NCI-H774 (cell line): ENCODE measurements around the gene CGGBP1.

Experiments used
- DNase-seq: peaks from one replicate; lab custom pipeline; 2025; lab: John Stamatoyannopoulos, UW

The CGGBP1 gene, protein sequence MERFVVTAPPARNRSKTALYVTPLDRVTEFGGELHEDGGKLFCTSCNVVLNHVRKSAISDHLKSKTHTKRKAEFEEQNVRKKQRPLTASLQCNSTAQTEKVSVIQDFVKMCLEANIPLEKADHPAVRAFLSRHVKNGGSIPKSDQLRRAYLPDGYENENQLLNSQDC

DNA sequence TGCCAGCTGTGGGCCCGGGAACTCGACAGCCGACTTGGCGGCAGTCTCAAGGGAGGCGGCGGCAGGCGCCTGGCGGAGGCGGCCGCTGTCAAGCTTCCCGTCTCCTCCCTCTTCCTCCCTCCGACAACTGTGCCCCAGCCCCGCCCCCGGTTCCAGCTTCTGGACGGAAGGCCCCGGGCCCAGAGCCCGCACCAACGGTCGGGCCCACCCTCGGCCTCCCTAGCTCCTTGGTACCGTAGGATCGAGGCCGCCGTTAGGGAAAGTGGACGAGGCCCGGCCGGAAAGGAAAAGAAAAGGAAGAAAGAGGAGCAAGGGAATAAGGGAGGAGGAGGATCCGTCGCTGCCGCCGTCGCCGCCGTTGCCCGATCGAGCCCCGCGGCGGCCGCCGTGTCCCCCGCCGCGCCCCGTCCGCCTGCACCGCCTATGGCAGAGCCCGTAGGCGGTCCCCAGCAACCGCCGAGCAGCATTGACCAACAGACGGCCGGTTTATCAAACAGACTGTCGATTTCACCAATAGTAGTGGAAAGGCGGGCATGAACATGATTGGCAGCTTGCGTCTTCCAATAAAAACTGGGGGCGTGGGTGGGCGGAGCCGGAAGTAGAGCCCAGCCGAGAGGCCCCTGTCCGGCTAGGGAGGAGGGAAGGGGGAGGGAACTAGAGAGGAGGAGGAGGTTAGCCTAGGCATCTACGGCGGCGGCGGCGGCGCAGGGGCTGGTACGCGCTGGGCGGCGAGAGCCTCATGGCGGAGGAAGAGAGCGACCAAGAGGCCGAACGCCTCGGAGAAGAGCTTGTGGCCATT lies at the start of gene CGGBP1, which contains the start of gene ZNF654:
Gene CGGBP1, minus strand, starts transcription at position 425 of the 799 bp plus-strand sequence. CDS start 3,029 bp downstream, outside the sequence.
Gene ZNF654, plus strand, starts transcription at position 675 of the 799 bp plus-strand sequence. Its CDS starts 65 bp downstream, at position 740.
- peak; percentile 86 for DNase-seq

DNA sequence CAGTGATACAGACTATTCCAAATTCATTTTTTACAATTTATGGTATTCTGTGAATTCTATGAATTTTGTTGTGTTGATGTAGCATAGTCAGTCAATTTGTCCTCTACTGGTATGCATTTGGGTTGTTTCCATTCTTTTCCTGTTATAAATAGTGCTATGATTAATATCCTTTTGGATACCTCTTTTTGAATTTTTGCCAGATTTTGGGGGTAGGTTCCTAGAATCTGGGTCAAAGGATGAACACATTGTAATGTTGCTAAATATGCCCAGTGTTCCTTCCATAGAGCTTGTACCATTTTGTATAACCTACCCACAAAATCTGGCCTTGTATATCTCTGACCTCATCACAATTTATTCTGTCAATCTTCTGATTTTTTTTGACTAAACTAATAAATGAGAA lies 46.5 kb upstream of the CGGBP1 start:
- no peak for DNase-seq

DNA sequence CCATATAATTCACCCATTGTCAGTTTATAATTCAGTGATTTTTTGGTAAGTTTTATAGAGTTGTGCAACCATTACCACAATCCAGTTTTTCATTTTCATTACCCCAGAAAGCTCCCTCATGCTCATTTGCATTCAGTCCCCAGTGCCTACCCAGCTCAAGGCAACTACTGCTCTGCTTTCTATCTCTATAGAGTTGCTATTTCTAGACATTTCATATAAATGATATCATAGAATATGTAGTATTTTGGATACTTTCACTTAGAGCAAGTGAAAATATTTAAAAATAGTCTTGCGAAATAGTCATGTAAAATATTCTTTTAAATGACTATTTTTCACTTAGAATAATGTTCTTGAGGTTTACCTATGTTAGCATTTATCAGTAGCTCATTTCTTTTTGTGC lies 42.3 kb upstream of the CGGBP1 start:
- no peak for DNase-seq

DNA sequence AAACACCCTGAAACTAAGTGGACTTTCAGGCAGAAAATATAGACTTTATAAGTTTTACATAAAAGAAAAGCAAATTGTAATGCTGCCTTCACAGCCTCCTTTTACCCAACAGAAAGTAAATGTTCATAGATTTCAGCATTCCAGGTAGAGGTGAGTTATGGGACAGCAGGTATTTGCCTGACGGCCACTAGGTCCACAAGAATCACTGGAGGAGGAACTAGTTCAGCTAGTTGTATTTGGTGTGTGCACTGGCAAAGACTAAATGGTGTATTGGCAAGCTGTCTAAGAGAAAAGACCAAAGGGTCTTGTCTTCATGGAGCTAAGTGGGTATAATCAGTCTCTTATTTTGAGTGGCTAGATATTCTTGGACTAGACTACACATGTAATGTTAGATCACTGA lies 34.5 kb upstream of the CGGBP1 start:
- DNase-seq: no peak

GRCh38 chr3:88092270-88092669 lies 33.5 kb upstream of the CGGBP1 start:
- no peak for DNase-seq

DNA sequence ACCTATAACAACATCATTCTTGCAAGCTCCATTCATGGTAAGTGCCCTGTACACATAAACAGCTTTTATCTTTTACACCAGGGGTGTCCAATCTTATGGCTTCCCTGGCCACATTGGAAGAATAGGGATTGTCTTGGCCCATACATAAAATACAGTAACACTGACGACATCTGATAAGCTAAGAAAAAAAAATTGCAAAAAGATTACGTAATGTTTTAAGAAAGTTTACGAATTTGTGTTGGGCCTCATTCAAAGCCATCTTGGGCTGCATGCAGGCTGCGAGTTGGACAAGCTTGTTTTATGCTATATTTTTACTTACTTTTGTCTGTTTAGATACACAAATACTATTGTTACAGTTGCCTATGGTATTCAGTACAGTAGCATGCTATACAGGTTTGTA lies 31.9 kb upstream of the CGGBP1 start:
- no peak for DNase-seq

DNA sequence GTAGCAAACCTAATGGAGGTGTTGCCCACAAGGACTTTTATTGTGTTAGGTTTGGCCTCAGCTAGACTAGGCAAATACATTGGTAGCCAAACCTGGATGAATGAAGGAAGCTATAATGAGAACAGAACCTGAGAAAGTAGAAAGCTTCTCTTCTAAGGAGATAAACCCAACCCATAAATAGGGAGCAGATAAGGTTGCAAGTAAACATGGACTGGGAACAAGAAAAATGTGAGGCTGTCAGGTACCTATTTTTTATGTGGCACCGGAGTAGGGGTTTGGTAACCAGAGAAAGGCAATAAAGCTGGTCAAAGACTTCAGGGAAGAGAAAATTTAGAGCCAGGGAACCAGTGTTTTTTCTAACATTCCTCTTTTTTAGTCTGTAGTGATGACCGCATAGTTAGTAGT lies 25.3 kb upstream of the CGGBP1 start:
- no peak for DNase-seq

DNA sequence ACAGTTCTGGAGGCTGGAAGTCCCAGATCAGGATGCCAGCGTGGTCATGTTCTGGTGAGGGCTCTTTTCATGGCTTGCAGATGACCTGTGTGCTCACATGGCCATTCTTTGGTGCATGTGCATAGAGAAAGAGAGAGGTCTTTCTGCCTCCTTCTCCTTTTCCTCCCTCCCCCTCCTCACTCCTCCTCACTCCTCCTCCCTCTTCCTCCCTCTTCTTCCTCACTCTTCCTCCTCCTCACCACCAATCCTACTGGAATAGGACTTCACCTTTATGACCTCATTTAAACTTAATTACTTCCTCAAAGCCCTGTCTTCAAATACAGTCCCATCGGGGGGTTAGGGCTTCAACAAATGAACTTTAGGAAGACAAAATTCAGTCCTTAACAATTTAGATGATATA lies 24.0 kb upstream of the CGGBP1 start:
- DNase-seq: no peak

GRCh38 chr3:88078932-88079331 lies 20.1 kb upstream of the CGGBP1 start:
- no peak for DNase-seq

DNA sequence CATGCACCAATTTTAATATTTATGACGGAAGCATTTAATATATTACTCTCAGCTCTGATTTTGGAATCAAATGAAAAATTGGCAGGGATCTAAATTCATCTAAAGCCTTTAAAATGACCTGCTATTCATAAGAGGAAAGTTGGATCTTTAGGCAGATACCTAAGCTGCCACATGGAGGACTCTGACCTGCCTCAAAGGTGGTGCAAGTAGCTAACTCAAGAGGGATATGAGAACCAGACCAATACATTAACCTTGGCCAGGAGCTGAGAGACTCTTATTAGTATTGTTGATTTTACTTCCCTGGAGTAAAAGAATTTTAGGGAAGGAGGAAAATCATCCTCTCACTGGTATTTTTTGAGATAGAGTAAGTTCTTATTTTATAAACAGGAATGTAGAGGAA lies 17.9 kb upstream of the CGGBP1 start:
- DNase-seq: no peak

- DNase-seq: no peak
These were observed 16.7 kb upstream of the CGGBP1 start for GRCh38 chr3:88075497-88075896.

DNA sequence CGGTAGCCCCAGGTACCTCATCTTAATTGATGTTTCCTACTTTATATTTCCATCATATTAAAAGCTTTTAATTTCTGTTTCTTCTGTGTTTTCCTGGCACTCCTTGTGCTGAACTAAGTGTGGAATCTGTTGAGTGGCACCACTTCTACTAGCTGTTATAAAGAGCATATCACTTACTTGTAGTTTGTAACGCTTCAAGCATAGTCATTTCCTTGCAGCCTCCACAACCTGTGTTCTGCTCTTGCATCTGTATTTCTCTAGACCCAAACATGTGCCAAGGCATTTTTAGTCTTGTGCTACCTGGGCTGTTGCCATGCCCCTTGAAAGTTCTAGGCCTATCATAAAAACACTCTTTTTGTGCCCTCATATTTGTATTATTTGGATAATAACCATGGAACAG lies 16.3 kb upstream of the CGGBP1 start:
- no peak for DNase-seq

DNA sequence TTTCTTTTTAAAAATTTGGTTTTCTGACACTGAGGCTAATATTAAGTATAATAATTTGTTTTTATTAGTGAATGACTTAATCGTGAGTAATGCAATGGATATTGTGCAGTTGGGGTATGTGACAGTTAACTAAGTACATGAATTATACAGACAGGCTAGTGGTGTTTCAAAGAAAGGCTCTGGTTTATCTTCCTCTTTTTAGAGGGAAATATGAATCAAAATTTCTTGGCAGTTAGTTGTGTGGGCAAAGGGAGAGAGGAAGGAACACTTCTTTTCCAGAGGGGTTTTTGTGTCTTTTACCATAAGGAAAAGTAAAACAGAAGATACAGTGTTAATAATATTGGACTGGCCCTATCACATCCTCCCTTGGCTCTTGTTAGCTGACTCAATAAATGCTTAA lies 2.9 kb upstream of the CGGBP1 start:
- no peak for DNase-seq

DNA sequence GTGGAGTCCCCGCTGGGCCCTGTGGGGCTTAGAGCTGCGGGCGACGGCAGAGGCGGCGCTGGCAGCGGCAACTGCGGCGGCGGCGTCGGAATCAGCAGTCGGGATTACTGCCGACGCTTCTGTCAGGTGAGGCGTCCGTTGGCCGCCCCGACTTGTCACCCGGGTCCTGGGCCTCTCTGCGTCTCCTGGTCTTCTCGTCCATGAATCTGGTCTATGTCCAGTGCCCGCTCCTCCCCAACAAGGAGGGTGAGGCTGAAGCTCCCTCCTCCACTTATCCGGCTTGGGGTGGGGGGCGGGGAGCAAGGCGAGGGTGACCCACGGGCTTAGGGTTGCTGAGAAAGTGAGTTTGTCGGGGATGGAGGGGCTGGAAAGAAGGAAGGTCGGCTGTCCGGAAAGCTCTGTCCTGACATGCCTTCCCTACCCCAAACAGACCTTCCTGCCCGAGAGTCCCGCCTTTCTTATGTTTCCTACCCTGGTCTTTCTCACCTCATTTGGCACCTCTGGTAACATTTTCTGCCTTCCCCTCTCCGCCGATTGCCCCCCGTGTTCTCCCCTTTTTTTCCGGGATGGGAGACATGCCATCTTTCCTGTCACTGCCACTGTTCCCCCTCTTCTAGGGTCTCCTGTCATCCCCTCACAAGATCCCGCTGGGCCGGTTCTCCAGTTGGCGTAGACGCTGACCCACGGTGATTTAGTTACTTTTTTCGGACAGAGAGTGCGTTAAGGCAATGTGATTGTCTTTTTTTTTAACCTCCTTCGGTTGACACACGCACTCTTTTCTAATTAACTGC lies 770 bp upstream of the CGGBP1 start:
- DNase-seq: no peak

DNA sequence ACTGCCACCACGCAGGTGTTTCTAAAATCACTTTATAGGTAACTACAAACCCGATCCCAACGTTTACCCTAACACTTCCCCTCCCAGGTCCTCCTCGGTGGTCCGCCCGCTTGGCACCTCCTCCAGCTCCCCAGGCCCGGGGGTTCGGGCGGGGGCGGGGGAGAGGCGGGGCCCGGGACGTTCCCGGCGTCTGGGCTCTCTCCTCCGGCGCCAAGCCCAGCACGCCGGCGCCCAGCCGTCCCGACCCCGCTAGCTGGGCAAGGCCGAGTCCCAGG lies 562 bp downstream of the CGGBP1 start:
- no peak for DNase-seq

- DNase-seq: no peak
These were observed 1.0 kb downstream of the CGGBP1 start for GRCh38 chr3:88057630-88058305.

DNA sequence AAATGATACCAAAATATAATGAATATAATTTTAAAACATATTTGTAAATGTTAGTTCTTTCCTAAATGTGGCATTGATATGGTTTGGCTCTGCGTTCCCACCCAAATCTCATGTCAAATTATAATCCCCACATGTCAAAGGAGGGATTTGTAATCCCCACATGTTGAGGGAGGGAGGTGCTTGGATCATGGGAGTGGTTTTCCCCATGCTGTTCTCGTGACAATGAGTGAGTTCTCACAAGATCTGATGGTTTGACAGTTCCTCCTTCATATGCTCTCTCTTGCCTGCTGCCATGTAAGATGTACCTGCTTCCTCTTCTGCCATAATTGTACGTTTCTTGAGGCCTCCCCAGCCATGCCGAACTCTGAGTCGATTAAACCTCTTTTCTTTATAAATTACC lies 12.0 kb downstream of the CGGBP1 start:
- no peak for DNase-seq

DNA sequence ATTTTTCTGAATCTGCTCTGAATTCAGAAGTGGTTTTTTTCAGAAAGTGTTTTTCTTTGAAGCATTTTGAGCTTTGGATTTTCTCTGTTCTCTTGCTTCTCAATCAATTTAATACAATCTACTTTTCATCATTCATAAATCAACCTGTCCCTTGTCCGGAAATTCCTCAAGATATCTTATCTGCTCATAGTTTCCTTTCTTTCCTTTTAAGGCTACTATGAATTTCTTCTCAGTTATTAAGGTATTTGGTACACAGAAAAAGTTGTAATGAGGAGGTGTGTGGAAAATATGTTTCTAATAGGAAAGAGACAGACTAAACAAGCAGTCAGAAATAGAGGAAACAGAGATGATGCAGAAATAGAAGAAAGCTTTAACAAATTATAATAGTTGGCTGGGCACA lies 14.4 kb downstream of the CGGBP1 start:
- no peak for DNase-seq

DNA sequence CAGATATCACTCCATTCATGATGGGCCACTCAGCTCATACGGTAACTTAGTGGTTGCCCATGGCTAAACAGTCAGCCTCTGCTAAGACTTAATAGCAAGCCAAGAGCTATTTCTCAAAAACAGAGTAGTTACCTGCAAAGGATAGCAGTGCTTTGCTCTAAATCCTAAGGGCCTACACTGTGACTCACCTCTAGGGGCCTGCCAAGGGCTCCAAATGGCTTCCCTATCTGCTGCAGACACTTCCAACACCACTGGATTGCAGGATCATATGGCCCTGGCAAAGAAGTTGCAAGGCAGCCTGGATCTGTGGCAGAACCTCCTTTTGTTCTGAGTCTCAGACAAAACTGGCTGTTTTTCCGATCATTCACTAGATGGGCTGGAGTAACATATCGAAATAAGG lies 17.8 kb downstream of the CGGBP1 start:
- DNase-seq: no peak

DNA sequence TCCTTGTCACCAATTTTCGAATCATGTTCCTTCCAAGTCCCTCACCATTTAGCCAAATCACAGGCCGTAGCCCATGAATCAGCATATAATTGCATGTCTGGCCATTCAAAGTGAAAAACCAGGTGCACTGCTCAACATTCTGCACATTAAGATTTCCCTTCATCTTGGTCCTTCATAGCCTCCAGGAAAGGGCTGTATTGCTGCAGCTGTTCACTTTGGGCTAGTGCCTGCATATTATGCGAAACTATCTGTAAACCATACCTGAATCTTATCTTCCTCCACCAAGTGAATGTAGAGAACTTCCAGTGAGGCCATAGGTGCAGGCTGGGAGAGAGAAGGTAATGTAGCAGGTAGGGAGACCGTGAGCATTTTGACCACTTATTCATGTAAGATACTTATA lies 18.3 kb downstream of the CGGBP1 start:
- DNase-seq: no peak

GRCh38 chr3:88038566-88038965 lies 20.2 kb downstream of the CGGBP1 start:
- no peak for DNase-seq

GRCh38 chr3:88036221-88036620 lies 22.6 kb downstream of the CGGBP1 start:
- no peak for DNase-seq
